Activated CD4-positive, alpha-beta T cell treated with anti-CD3 and anti-CD28 coated beads, Interleukin-2, amount 50 U/mL, for 1 hour (primary cell): ENCODE data around the gene DNAJC17.
A peak's percentile ranks its signal among the peaks of the same experiment; 100 is the strongest.

Experiments used
- DNase-seq: peaks from one replicate; pipeline ENCODE4 v3.0.0-alpha.2; 2020

Gene DNAJC17

DNA sequence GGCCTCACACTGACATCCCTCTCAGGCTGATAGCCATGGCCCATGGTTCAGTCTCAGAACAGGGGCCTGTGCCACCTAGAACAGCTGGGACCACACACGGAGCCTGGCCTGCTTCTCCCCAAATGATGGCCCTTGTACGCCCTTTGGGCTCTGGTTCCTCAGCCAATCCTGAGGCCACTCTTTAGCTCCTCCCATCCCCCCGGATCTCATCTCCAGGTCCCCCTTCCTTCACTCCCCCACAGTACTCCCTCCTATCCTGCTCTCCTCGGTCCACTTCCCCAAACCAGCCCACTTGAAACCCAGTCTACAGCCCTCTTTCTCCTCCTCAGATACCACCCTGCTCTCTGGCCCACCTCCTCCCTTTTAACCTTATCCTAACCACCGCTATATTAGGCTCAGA lies 18.2 kb downstream of the DNAJC17 start:
- no peak for DNase-seq

GRCh38 chr15:40787991-40788390 lies 19.3 kb downstream of the DNAJC17 start:
- no peak for DNase-seq

DNA sequence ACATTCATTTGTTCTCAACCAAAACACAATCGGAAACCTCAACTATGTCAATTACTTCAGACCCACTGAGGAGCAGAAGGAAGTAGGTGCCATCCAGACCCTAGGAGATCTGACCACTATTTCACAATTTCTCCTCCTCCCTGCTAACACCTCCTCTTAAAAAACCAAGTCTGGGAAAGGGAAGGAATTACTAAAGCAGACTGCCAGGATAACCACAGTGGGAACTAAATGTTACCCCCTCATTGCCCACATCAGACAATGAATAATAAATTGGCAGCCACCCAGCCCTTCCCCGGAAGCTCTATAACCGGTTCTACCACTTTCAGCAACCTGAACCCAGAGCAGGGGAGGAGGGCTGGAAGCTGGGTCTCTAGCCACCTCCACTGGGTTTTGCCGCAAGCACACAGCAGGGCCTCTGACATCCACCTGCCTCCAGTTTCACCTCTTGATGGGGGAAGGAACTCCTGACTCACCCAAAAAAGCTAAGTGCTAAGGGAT lies 19.9 kb downstream of the DNAJC17 start:
- DNase-seq, result peak; percentile 50

GRCh38 chr15:40785814-40786213 lies 21.5 kb downstream of the DNAJC17 start:
- DNase-seq, result no peak

DNA sequence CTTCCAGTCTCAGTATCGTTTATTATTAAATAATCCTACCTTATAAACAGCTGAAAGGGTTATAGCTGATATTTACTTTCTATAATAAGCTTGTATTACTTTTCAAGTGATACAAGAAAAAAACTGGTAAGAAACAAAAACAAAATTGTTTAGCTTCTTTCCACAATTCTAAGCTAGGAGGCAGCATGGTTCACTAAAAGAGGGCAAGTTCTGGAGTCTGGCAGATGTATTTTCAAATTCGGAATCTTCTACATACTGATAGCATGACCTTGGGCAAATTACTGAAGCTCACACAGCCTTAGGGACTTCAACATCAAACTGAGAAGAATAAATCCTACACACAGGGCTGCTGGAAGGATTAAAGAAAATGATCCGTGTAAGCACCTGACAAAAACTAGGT lies 22.1 kb downstream of the DNAJC17 start:
- no peak for DNase-seq

DNA sequence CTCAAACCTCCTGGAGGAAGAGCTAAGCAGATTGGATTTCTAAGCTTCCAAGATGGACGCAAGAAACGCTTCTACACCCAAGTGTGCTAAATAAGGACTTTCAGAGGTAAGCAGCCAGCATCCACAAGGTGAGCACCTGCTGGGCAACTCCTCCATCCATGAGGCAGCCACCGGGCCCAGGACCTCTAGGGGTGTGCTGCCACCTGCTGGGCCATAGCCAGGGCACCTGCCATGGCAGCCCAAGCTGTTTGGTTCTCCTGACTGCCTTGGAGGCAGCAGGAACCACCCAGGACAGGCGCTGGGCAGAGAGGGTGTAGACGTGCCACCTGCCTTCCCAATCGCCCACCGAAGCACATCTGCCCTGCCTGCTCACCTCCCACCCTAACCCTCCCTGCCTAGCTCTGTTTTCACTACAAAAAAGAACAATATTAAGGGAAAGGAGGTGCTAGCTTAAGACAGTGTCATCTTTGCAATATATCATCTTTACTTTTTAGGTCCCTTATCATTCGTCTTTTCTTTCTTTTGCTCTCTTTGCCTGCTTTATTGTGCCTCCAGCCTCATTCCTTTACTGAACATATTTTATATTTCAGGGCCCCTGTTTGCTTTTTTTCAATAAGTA lies 24.6 kb downstream of the DNAJC17 start:
- peak; percentile 80 for DNase-seq

GRCh38 chr15:40776537-40777141 lies 30.6 kb downstream of the DNAJC17 start:
- DNase-seq, result no peak

GRCh38 chr15:40775740-40776536 lies 31.3 kb downstream of the DNAJC17 start:
- no peak for DNase-seq

DNA sequence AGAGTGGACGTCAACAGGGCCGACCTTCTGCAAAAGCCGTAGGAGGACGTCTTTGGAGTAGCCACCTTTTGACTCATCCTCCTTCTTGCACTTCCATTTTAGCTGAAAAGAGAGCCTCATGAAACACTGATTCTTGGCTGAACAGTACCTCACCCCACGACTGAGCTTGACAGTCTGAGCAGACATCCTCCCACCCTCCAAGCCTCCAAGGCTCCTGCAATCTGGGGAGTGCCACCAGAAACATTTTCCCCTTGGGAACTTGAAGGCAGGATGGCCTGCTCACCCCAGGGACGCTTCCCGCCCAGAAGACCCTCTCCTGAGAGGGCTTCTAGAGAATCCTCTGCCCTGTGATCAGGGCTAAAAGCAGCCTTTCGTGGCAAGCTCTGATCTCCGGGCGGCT lies 32.3 kb downstream of the DNAJC17 start:
- no peak for DNase-seq

- DNase-seq, result no peak
Observed at GRCh38 chr15:40773902-40774301, 33.4 kb downstream of the DNAJC17 start.

DNA sequence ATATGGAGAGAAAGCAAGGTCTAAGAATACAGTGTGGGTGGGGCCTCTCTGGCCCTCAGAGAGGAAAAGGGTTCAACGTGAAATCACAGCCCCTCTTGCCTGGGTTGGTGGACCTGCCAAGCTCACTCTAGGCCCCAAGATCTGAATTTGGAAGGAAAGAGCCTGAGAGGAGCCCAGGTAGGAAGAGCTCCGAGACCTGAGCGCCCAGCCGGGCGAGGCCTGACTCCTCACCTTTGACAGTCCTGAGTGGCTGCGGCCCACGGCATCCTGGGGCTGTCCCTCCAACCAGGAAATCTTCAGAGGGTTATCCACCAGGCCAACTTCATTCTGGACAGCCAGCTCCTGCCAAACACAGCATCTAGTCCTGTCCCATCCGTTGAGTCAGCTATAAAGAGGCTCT lies 33.8 kb downstream of the DNAJC17 start:
- no peak for DNase-seq

- no peak for DNase-seq
Observed at GRCh38 chr15:40772014-40772413, 35.3 kb downstream of the DNAJC17 start.

DNA sequence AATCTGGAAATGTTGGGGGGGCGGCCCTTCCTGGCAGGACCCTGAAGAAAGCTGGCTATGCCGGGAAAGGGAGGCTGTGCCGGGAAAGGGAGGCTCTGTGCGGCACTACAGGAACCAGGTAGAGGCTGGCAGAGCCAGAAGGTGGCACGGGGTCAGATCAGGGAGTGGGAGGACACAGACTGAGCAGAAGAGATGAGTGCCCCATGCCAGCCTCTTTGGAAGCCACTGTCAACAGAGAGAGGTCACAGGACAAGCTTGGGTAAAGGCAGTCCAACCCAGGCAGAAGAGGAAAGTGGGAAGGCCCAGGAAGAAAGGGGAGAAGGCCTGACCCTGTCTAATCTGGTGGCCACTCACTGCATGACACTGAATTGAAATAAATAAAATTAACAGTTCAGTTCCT lies 36.0 kb downstream of the DNAJC17 start:
- DNase-seq, result no peak

DNA sequence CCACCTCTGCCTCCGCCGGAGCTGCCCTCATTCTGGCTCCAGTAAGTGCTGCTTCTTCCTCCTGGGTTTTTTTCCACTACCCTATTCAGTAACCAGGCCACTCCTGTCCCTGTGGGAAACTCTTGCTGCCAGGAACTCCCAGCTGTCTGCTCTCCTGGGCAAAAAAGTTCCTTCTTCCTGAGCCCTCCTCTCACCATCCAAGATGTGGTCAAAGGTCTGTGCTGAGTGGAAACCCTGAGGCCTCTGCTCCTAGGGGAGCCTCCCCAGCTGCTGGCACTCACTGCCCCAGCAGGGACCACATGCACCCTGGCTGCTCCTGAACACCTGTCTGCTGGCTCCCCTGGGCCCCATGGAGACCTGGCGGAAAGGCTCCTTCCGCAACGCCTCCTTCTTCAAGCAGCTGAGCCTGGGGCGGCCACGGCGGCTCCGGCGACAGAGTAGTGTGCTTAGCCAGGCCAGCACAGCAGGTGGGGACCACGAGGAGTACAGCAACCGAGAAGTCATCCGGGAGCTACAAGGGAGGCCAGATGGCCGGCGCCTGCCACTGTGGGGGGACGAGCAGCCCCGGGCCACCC lies 37.0 kb downstream of the DNAJC17 start:
- DNase-seq, result no peak

DNA sequence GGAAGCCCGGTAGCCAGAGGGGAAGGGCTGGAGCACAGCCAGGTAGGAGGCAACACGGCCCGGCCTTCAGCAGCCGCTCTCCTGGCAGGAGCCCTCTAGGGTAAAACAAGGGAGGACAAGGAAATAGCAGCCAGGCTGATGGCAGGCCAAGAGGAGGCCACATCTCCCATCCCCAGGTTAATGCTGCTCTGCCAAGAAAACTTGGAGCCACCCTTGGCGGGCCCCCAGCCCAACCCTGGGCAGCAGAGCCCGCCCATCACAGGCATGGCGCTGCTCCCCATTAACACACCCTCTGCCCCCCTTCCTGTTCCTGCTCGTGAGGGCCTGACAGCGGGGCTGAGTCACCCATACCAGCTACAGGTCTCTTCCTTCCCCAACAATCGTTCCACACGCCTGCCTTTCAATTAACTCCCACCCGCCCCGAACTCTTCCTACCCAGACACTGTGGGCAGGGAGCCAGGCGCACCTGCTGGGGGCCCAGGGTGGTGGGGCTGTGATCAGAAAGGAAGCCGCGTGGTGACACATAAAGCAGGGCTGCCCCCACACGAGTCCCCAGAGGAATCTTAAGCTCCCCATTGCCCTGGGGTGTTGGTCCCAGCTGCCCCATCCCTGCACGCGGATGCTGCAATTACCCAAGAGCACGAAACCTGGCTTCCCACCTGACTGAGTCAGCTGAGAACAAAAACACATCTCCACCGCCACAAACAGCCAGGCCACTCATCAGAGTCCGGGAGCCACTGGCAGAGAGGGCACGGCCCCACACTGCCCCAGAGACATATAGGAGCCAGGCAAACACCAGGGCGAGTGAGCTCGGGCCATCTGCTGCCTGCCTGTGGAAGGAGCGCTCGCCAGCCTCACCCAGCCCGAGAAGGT lies 37.8 kb downstream of the DNAJC17 start, which contains the start of gene C15orf62:
Gene C15orf62, plus strand, starts transcription at position 707 of the 873 bp plus-strand sequence. CDS start 516 bp downstream, outside the sequence.
- peak; percentile 53 for DNase-seq

DNA sequence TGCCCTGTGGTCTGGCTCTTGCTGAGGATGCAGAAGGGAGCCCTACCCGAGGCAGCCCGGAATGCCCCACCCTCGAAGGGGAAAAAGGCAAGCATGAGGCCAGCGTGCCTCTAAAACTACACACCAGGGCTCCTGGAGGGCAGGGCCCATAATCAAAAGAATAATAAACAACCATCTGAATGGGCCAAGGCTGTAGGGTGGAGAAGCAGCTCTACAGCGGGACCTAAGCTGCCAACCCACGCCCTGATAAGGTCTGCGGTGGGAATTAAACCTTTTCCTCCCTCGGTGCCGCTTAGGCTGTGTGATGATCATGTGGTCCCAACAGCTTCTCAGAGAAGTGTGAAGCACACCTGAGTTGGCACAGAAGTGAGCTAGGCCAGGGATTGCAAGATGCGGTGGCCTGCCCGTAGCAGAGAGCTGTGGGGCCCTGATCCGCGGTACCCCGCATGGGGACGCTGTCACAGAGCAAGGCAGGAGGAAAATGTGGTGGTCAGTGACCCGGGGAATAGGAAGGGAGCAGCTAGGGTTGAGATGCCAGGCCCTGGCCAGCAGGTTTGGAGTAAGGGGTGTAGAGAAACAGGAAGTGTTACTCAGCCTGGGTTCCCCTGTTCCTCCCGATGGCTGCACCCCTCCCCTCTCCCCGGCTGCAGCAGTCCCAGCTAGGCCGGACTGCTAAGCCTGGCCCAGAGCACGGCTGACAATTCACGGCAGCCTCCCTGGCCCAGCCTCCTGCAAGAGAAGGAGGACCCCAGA lies 38.6 kb downstream of the DNAJC17 start:
- no peak for DNase-seq

GRCh38 chr15:40767838-40768500 lies 39.3 kb downstream of the DNAJC17 start:
- no peak for DNase-seq

GRCh38 chr15:40766906-40767837 lies 40.1 kb downstream of the DNAJC17 start:
- DNase-seq, result no peak

GRCh38 chr15:40766194-40766815 lies 41.0 kb downstream of the DNAJC17 start:
- DNase-seq, result no peak
